HEK293 (cell line): Measurements from ENCODE around the gene SLC25A30.

Experiments used
- CTCF ChIP-seq: fragments of 450-650 bp; formaldehyde crosslinking; IDR thresholded peaks from 2 replicates; pipeline ENCODE4 v1.5.1; 2016; ENCODE audit warnings: missing biosample characterization, missing genetic modification characterization
- HOXC10 ChIP-seq: sonication (generic); formaldehyde crosslinking; IDR thresholded peaks from 2 replicates; pipeline ENCODE4 v1.8.1; 2023; ENCODE audit warnings: mild to moderate bottlenecking, missing genetic modification reagents
- REST ChIP-seq: fragments of 450-650 bp; formaldehyde crosslinking; IDR thresholded peaks from 2 replicates; pipeline ENCODE4 v1.5.1; 2016; ENCODE audit warnings: missing biosample characterization, missing genetic modification characterization
- TRIM28 ChIP-seq: IDR thresholded peaks from 2 replicates; pipeline ENCODE4 v1.6.1; 2011; ENCODE audit warnings: low read length, control low read depth, borderline replicate concordance
- ZBTB10 ChIP-seq: fragments of 450-650 bp; formaldehyde crosslinking; IDR thresholded peaks from 2 replicates; pipeline ENCODE4 v1.5.1; 2016; ENCODE audit warnings: missing biosample characterization, missing genetic modification characterization
- ZBTB48 ChIP-seq: fragments of 450-650 bp; formaldehyde crosslinking; IDR thresholded peaks from 2 replicates; pipeline ENCODE4 v1.5.1; 2016; ENCODE audit warnings: missing biosample characterization, missing genetic modification characterization
- ZNF37A ChIP-seq: fragments of 450-650 bp; IDR thresholded peaks from 2 replicates; pipeline ENCODE4 v1.5.1; 2018; ENCODE audit warnings: missing biosample characterization, missing genetic modification characterization
- ZNF768 ChIP-seq: fragments of 450-650 bp; formaldehyde crosslinking; IDR thresholded peaks from 2 replicates; pipeline ENCODE4 v1.5.1; 2018; ENCODE audit warnings: missing biosample characterization, mild to moderate bottlenecking, missing genetic modification characterization
- TF ChIP-seq, protein P1 (sequence below): fragments of 450-650 bp; formaldehyde crosslinking; IDR thresholded peaks from 2 replicates; pipeline ENCODE4 v1.5.1; 2016; ENCODE audit warnings: missing biosample characterization, missing genetic modification characterization

GRCh38 chr13:45432737-45433380 is 14.7 kb upstream of the SLC25A30 start:
- TF ChIP-seq CTCF (tag by site-specific recombination), result no peak
- no peak for TF ChIP-seq ZNF768 (tag by site-specific recombination)
- no peak for TF ChIP-seq TRIM28
- TF ChIP-seq HOXC10 (CRISPR knock-in tag), result no peak
- no peak for TF ChIP-seq ZBTB10 (tag by site-specific recombination)
- TF ChIP-seq, protein P1, sequence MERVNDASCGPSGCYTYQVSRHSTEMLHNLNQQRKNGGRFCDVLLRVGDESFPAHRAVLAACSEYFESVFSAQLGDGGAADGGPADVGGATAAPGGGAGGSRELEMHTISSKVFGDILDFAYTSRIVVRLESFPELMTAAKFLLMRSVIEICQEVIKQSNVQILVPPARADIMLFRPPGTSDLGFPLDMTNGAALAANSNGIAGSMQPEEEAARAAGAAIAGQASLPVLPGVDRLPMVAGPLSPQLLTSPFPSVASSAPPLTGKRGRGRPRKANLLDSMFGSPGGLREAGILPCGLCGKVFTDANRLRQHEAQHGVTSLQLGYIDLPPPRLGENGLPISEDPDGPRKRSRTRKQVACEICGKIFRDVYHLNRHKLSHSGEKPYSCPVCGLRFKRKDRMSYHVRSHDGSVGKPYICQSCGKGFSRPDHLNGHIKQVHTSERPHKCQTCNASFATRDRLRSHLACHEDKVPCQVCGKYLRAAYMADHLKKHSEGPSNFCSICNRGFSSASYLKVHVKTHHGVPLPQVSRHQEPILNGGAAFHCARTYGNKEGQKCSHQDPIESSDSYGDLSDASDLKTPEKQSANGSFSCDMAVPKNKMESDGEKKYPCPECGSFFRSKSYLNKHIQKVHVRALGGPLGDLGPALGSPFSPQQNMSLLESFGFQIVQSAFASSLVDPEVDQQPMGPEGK, result no peak
- no peak for TF ChIP-seq ZNF37A (tag by site-specific recombination)
- no peak for TF ChIP-seq ZBTB48 (tag by site-specific recombination)
- no peak for TF ChIP-seq REST
